A549 treated with AZD2906 at 1 μM for 4 hours (cell line): ENCODE measurements around the gene ZNF124. TPM values are rescaled to one million over a fixed set of nuclear protein-coding genes. Genes with fewer than 3 reads are reported as not detected.

ENCODE experiments used
- total RNA-seq: library from RNA; stranded (reverse); fragments of 200-300 nt; extraction: Qiagen RNA extraction; gene quantifications from 5 replicates; pipeline ENCODE4 v1.2.3, GENCODE V29; 2022

ZNF124 gene
- 3.8 to 5.9 TPM (median 4.3 TPM) in 5 replicates for total RNA-seq

DNA sequence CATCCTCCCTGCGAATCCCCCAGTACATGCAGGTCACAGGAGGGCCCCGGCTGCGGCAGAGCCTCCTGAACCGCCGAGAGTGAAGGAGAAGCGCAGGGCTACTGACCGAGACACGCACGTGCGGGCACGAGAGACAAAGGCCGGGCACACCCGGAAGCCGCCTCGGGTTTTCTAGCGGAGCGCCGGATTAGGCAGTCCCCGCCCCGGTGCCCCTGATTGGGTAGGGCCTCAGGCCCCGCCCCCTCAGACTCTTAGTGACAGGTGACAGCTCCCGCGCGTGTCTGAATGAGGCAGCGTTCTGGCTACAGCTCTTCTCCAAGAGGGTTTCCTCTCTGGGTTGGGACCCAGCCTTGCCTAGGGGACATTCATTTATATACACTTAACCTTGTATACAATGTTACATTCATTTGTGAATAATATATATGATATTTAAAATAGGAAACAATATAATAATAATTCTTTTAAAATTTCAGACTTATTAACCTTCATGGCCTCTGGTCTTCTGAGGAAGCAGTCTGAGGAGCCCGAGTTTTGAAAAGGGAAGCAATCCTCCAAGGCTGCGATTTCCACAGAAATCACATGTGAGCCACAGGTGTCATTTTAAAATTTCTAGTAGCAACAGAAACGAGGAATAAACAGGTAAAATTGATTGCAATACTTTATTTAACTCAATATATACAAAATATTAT is at the start of gene ZNF124:
ZNF124 (minus strand) TSS at position 146 of the 689 bp plus-strand sequence; CDS start at position 3, 143 bp downstream.

Other genes starting within 250 kb of the ZNF124 start
- 21.6 to 34.8 TPM (median 25.9 TPM) in 5 replicates for gene AHCTF1, start 240.1 kb downstream of the ZNF124 start, total RNA-seq
- gene ZNF695, start 164.0 kb downstream of the ZNF124 start, total RNA-seq: 2.0 to 3.1 TPM (median 2.4 TPM) in 5 replicates
- 2.9 to 4.3 TPM (median 3.0 TPM) in 5 replicates for gene ZNF670, start 93.2 kb downstream of the ZNF124 start, total RNA-seq
- 3.0 to 4.5 TPM (median 3.7 TPM) in 5 replicates for gene ZNF669, start 67.7 kb downstream of the ZNF124 start, total RNA-seq
- gene VN1R5, start 84.1 kb upstream of the ZNF124 start, total RNA-seq: not detected in 5 replicates
- gene ZNF496, start 159.8 kb upstream of the ZNF124 start, total RNA-seq: 16.5 to 18.4 TPM (median 17.9 TPM) in 5 replicates
- gene NLRP3, start 244.2 kb upstream of the ZNF124 start, total RNA-seq: 0.02 TPM in 1 of 5 replicates, not detected in the others